22Rv1 (cell line): ENCODE results near the gene ATP6V1E1.
"Not testable (repeated sequence)": the region's sequence is repeated elsewhere in the genome, so short reads cannot be mapped to it uniquely, and the experiment has no call there.

Experiments
- H3K27ac ChIP-seq: fragments of 450-650 bp; 2 replicates; pipeline ENCODE4 v1.5.1; 2017
- ZFX ChIP-seq: fragments of 450-650 bp; IDR thresholded peaks from 2 replicates; pipeline ENCODE4 v1.6.1; 2017; ENCODE audit warnings: antibody characterized with exemption, borderline replicate concordance
- TF ChIP-seq, protein P1 (sequence below): fragments of 450-650 bp; IDR thresholded peaks from 2 replicates; pipeline ENCODE4 v1.5.1; 2017; ENCODE audit warnings: mild to moderate bottlenecking

The ATP6V1E1 gene

DNA sequence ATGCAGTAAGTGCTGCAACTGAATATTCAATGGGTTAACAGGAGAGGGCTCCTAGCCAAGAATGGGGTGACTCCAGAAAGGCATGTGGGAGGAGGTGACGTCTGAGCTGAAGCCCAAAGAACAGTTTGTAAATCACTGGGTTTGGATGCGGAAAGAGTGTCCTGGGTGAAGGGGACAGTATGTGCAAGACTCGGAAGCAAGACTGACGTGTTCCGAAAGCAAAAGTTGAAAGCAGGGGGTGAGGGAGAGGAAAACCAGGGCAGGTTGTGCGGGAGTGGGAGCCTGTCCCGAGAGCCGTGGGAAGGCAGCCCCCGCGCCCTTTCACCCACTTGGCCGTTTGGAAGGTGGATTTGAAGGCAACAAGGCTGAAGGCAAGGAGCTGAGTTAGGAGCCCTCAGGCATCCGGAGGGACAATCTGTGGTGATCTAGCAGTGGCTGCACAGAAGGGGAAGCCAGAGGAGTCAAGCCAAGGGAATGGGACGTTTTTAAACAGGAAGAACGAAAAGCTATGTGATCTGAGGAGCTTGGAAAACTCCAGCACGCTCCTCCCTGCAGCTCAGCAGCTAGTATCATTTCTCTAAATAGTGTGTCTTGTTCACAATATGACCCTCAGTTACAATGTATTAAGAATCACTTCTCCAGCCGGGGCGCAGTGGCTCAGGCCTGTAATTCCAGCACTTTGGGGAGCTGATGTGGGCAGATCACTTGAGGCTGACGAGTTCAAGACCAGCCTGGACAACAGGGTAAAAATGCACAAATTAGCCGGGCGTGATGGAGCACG, 57.5 kb downstream of the ATP6V1E1 start:
- TF ChIP-seq ZFX: no peak
- TF ChIP-seq, protein P1, sequence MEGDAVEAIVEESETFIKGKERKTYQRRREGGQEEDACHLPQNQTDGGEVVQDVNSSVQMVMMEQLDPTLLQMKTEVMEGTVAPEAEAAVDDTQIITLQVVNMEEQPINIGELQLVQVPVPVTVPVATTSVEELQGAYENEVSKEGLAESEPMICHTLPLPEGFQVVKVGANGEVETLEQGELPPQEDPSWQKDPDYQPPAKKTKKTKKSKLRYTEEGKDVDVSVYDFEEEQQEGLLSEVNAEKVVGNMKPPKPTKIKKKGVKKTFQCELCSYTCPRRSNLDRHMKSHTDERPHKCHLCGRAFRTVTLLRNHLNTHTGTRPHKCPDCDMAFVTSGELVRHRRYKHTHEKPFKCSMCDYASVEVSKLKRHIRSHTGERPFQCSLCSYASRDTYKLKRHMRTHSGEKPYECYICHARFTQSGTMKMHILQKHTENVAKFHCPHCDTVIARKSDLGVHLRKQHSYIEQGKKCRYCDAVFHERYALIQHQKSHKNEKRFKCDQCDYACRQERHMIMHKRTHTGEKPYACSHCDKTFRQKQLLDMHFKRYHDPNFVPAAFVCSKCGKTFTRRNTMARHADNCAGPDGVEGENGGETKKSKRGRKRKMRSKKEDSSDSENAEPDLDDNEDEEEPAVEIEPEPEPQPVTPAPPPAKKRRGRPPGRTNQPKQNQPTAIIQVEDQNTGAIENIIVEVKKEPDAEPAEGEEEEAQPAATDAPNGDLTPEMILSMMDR: no peak
- H3K27ac ChIP-seq: no peak overlapping the region

DNA sequence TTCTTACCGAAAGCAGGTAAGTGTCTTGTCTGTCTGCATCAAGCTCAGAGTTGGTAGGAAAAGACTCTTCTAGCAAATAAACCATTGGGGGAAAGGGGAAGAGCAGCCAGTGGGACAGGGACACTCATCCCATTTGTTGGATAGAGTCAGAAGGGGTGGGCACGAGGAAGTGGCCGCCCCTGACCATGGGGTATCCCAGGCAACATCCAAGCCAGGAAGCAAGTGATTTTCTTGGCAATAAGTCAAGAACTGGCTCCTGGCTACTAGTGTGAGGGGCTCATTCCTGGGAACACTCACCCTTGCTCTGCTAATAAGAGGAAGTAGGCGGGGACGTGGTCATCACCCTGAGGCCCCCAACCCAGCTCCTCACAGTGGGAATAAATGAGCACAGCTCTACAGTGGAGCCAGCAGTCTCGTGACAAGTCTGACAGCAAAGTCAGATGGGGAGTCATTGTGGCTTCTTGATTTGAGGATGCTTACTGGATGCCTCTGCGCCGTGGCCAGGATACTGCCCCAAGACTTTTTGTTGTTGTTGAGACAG, 58.5 kb downstream of the ATP6V1E1 start:
- TF ChIP-seq, protein P1: no peak
- TF ChIP-seq ZFX: no peak
- H3K27ac ChIP-seq: no peak overlapping the region

DNA sequence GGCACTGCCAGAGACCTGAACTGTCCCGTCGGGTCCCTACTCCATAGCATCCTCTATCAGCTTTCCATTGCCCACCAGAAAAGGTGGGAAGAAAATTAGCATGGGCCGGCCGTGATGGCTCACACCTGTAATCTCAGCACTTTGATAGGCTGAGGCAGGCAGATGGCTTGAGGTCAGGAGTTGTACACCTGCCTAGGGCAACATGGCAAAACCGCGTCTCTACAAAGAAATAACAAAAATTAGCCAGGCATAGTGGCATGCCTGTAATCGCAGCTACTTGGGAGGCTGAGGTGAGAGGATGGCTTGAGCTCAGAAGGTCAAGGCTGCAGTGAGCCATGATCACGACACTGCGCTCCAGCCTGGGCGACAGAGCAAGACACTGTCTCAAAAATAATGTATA, 61.8 kb downstream of the ATP6V1E1 start:
- TF ChIP-seq ZFX: no peak
- TF ChIP-seq, protein P1: no peak
- H3K27ac ChIP-seq: no peak overlapping the region

GRCh38 chr22:17566016-17566687, 62.4 kb downstream of the ATP6V1E1 start:
- H3K27ac ChIP-seq: not testable (repeated sequence)

- TF ChIP-seq ZFX: no peak
- TF ChIP-seq, protein P1: no peak
- H3K27ac ChIP-seq: no peak overlapping the region
Observed at GRCh38 chr22:17563936-17564391, 64.6 kb downstream of the ATP6V1E1 start.

- TF ChIP-seq, protein P1: no peak
- TF ChIP-seq ZFX: no peak
- no peak within 1 kb of the TSS for H3K27ac ChIP-seq
Observed at GRCh38 chr22:17562906-17563870, 65.4 kb downstream of the ATP6V1E1 start, which contains the start of gene SLC25A18. Gene SLC25A18 (plus strand): TSS chr22:17563498. CDS start chr22:17579945, 16,447 bp downstream.

DNA sequence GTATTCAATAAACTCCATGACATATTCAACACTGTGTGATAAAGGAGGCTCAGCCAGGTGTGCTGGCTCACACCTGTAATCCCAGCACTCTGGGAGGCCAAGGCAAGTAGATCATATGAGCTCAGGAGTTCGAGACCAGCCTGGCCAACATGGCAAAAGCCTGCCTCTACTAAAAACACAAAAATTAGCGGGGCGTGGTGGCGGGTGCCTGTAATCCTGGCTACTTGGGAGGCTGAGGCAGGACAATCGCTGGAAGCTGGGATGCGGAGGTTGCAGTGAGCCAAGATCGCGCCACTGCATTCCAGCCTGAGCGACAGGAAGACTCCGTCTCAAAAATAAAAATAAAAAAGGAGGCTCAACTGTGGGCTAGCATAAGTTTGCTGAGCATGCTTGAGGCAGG, 69.4 kb downstream of the ATP6V1E1 start:
- H3K27ac ChIP-seq: no peak overlapping the region
- TF ChIP-seq, protein P1: no peak
- TF ChIP-seq ZFX: no peak
